ENCODE measurements around the gene UBE2E3.
A peak's percentile ranks its signal among the peaks of the same experiment; 100 is the strongest.
"Not testable (repeated sequence)": the region's sequence is repeated elsewhere in the genome, so short reads cannot be mapped to it uniquely, and the experiment has no call there.

UBE2E3 gene

DNA sequence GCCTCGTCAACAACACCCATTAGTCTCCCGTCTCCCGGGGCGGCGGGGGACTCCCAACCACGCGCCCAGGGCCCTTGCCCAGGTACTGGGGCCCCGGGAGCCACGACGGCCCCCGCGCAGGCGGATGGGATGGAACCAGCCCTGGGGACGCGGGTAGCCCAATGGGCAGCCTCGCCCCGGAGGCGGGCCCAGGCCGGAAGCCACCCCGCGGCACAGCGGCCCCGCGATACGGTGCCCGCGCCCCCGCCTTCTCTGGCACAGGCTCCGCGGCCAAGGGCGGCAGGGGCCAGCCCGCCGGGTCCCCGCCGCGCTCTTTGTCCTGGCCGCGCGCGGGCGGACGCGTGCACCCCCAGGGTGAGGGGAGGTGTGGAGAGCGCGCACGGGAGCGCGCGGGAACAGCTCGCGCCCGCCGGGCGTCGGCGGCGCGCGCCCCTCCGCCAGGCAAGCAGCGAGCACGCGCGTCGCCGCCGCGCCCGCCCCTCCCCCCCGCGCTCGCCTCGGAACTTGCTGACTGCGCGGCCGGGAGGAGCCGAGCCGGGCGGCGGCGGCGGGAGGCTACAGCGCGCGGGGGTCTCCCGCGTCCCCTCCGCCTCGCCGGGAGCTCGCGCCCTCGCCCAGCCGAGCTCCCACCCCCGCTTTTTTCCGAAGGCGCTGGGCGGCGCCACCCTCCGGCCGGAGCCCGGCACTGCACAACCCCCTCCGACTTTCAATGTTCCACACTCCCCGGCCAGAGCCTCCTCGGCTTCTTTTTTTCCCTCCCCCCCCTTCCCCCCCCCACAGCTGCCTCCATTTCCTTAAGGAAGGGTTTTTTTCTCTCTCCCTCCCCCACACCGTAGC, at the start of gene UBE2E3:
Gene UBE2E3, plus strand, starts transcription at position 500 of the 837 bp plus-strand sequence. CDS start 1,438 bp downstream, outside the sequence.
- in situ Hi-C loops (cut with MboI; ENCODE audit: low pct_unique_long_range_greater_than_20kb, low sequenced_read_pairs) = no loop called here
- DNase-seq = peak; percentile 87

DNA sequence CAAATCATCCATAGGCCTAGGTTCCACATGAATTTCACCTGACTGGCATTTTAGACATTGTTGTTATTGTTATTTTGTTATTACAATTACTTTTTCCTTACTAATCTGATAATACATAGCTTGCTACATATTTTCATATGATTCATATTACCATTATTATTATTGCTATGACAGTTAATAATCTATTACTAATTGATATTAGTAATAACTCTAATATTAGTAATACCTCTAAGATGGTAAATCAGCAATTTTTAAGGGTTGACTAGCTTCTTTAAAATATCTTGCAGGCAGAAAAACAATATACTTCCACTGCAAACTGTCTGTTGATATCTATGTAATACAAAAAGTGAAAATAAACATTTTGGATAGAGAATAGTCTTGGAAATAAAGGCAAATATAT, 48.6 kb upstream of the UBE2E3 start:
- in situ Hi-C loops (cut with MboI; ENCODE audit: low pct_unique_long_range_greater_than_20kb, low sequenced_read_pairs) = no loop called here
- DNase-seq = no peak

DNA sequence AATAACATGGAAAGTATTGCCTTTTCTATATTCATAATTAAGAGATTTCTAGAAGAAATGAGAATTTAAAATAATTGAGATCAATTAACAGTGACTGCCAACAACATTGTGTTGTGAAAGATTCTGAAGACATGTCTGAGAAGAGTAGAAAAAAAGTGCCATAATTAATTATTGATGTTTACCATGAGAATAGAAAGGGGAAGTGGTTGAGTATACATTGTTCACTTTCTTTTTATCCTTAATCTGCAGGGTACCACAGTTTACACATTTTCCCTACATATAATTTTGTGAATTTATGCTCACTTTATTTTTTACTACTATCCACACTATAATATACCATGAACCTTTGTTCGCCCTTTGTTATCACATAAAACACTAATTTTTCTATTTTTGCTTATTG, 47.1 kb upstream of the UBE2E3 start:
- in situ Hi-C loops (cut with MboI; ENCODE audit: low pct_unique_long_range_greater_than_20kb, low sequenced_read_pairs) = no loop called here
- no peak for DNase-seq

DNA sequence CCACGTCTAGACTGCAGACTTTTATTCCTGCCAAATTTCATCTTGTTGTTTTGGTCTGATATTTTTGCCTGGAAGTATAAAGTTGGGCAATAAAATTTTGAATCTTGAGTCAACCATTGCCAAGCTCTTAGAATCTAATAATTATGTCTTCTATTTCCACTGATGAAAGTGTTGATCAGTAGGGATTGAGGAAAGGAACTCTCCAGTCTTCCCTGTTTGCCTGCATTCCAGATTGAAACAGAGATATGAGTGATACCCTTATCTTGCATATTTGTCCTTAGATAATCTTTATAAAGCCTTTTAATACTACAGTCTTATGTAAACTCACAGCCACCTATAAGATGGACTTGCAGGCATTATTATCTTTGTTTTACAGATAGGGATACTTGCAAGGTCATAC, 45.5 kb upstream of the UBE2E3 start:
- in situ Hi-C loops (cut with MboI; ENCODE audit: low pct_unique_long_range_greater_than_20kb, low sequenced_read_pairs) = no loop called here
- DNase-seq = no peak

GRCh38 chr2:180937480-180937879, 42.9 kb upstream of the UBE2E3 start:
- peak; percentile 37 for DNase-seq
- in situ Hi-C loops (cut with MboI; ENCODE audit: low pct_unique_long_range_greater_than_20kb, low sequenced_read_pairs) = not testable (repeated sequence)

DNA sequence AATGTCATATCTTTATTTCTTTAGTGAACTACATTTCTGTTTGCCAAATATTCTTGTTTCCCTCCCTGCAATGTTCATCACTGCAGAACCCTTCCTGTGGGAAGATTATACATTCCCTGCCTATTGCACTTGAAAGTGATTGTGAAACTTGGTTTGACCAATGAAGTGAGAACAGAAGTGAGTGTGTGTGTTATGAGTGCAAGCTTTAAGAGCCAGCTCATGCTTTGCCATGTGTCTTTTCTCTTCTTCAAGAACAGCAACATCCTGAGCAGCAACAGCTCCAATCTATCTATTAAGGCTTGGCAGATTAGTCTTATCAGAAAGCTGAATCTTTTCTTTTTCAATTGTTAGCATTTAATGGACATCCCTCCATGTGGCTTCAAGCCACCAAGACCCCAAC, 42.0 kb upstream of the UBE2E3 start:
- in situ Hi-C loops (cut with MboI; ENCODE audit: low pct_unique_long_range_greater_than_20kb, low sequenced_read_pairs) = no loop called here
- no peak for DNase-seq

GRCh38 chr2:180943275-180943674, 37.1 kb upstream of the UBE2E3 start:
- DNase-seq = no peak
- in situ Hi-C loops (cut with MboI; ENCODE audit: low pct_unique_long_range_greater_than_20kb, low sequenced_read_pairs) = no loop called here

DNA sequence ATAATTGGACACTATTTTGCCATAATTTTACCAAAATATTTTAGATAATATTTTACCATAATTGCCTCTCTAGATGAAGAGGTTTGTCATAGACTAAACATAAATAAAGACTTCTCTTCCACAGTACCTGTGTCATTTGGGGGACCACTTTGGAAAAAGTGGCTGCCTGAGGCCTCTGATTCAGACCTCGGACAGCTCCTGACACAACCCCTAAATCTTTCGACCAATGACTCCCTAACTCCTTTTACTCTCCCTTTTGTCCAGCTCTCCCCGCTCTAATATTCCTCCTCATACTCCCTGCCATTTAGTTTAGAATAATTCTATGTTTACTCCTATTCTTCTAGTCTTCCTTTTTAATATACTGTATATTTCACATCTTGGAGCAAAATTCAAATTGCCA, 36.0 kb upstream of the UBE2E3 start:
- in situ Hi-C loops (cut with MboI; ENCODE audit: low pct_unique_long_range_greater_than_20kb, low sequenced_read_pairs) = no loop called here
- DNase-seq = no peak

DNA sequence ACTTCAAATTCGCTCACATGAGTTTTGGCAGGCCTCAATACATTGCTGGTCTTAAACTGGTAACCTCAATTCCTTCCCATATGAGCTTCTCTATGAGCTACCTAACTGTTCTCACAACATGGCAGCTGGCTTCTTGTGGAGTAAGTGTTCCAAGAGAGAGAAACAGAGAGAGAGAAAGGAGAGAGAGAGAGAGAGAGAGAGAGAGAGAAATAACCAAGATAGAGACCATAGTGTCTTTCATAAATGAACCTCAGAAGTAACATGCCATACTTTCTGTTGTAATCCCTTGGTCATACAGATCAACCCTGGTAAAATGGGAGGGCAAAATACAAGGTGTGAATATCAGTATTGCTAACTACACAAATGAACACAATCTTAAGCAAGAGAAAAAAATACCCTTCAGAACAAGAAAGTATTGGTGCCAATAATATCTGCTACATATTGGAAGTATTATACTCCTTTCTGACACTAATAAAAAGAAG, 33.2 kb upstream of the UBE2E3 start:
- in situ Hi-C loops (cut with MboI; ENCODE audit: low pct_unique_long_range_greater_than_20kb, low sequenced_read_pairs) = no loop called here
- DNase-seq = no peak

DNA sequence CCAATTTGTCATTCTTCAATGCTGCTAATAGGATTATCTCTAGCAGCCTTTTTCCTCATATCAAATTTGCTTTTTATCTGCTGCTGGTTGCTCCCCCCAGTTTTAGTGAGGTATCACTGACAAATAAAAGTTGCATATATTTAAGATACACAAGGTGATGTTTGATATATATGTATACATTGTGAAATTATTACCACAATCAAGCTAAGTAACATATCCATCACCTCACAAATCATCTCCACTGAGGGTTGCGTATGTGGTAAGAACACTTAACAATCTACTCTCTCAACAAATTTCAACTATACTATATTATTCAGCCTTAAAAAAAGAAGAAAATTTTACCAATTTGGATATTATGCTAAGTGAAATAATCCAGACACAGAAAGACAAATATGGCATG, 30.5 kb upstream of the UBE2E3 start:
- in situ Hi-C loops (cut with MboI; ENCODE audit: low pct_unique_long_range_greater_than_20kb, low sequenced_read_pairs) = no loop called here
- no peak for DNase-seq

GRCh38 chr2:180952082-180952481, 28.3 kb upstream of the UBE2E3 start:
- in situ Hi-C loops (cut with MboI; ENCODE audit: low pct_unique_long_range_greater_than_20kb, low sequenced_read_pairs) = no loop called here
- no peak for DNase-seq

GRCh38 chr2:180952731-180953336, 27.6 kb upstream of the UBE2E3 start:
- DNase-seq = no peak
- in situ Hi-C loops (cut with MboI; ENCODE audit: low pct_unique_long_range_greater_than_20kb, low sequenced_read_pairs) = no loop called here

DNA sequence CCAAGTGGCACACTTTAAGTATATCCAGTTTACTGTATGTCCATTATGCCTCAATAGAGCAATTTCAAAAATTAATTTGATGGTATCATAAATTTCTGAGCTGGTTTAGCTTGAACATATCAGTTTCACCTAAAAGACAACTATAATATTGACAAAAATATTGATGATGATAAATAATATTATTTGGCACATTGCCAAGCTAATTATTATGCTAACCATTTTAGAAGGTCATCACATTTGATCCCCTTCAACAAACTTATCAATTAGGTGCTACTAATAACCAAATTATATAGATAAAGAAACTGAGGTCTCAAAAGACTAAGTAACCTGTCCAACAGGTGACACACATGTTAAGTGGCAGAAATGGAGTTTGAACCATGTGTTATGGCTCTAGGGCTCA, 26.9 kb upstream of the UBE2E3 start:
- in situ Hi-C loops (cut with MboI; ENCODE audit: low pct_unique_long_range_greater_than_20kb, low sequenced_read_pairs) = no loop called here
- DNase-seq = no peak

DNA sequence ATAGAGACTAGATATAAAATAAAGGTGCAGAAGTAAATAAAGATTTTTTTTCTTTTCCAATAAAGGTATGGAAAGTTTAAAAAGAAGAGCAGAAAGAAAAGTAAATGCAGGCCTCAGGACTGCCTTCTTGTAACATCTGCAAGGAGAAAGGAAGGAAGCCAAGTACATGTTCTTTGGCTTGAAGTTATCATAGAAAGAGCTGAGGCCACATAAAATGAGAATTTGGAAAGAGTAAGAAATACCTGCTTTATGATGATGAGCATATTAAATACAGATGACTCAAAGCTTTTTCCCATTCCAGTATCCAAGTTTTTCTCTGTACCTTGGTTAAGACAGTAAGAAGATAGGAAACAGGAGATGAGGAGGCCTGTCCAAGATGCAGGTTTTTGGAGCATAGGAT, 25.3 kb upstream of the UBE2E3 start:
- in situ Hi-C loops (cut with MboI; ENCODE audit: low pct_unique_long_range_greater_than_20kb, low sequenced_read_pairs) = no loop called here
- no peak for DNase-seq

DNA sequence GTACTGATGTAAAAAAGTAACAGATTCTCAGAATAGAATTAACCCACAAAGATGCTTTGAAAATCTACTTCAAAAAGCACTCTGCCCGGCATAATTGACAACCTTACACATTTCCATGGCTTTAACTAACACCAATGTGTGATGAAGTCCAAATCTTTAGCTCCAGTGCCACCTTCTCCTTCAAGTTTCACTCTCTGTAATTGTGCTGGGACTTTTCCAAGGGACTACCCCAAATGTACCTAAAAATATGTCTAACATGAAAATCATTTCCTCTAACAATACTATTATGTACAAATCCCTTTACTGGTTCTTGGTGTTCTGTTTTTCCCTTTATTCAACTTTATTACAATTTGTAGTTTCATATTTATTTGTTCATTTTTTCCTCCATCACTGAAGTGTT, 20.6 kb upstream of the UBE2E3 start:
- in situ Hi-C loops (cut with MboI; ENCODE audit: low pct_unique_long_range_greater_than_20kb, low sequenced_read_pairs) = no loop called here
- DNase-seq = no peak

GRCh38 chr2:180960982-180961381, 19.4 kb upstream of the UBE2E3 start:
- no peak for DNase-seq
- in situ Hi-C loops (cut with MboI; ENCODE audit: low pct_unique_long_range_greater_than_20kb, low sequenced_read_pairs) = no loop called here

DNA sequence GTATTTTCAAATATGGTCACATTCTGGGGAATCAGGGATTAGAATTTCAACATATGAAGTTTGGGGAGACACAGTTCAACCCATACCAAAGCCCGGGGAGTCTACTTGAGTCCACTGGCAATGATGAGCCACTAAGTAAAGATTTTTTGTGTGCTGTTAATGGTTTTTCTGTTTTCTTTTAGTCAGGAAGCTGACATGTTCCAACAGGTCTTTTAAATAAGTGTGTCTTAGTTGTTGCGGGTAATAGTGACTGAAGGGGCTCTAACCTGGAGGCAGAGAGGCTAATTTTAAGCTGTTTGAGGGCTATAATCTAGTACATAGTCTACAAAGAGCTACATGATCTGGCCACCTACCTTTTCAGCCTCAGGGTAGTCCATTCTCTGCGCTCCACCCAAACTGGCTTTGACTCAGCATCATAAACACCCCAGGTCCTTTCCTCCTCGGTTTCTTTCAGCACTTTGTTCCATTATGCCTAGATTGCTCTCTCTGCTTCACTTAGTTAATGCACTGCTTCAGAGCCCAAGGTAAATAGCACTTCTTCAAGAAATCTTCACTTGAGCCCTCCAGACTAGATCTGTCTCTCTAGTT, 17.6 kb upstream of the UBE2E3 start:
- DNase-seq = no peak
- in situ Hi-C loops (cut with MboI; ENCODE audit: low pct_unique_long_range_greater_than_20kb, low sequenced_read_pairs) = no loop called here

DNA sequence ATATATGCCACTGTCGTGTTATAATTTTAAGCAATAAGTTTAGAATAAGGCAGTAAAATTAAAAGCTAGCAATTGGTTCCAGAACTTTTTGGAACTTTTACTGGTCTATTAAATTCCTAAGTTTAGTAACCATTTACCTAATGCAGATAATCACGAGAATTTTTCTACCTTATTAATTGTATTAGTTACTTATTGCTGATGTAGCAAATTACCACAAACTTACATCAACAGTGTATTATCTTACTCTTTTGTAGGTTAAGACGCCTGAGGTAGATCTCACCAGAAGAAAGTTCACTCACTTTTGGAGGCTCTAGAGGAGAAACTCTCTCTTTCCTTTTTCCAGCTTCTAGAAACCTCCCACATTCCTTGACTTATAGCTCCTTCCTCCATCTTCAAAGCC, 14.0 kb upstream of the UBE2E3 start:
- DNase-seq = no peak
- in situ Hi-C loops (cut with MboI; ENCODE audit: low pct_unique_long_range_greater_than_20kb, low sequenced_read_pairs) = no loop called here

DNA sequence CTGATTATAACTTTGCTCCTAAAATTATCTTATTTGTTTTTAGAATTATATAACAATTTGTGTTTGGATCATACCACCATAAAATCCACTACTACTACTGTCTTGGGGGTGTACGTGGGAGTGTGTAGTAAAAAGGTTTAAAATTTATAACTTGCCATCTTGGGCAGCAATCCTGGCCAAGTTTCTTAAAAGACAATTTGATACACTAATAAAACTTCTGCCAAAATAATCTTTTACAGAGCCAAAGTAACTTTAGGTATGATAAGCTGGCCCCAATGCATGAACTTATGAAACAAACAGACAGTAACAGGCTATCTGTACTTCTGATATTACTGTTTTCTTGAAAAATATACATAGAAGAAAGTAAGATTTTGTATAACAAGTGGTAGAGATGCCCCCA, 11.3 kb upstream of the UBE2E3 start:
- no peak for DNase-seq
- in situ Hi-C loops (cut with MboI; ENCODE audit: low pct_unique_long_range_greater_than_20kb, low sequenced_read_pairs) = no loop called here

DNA sequence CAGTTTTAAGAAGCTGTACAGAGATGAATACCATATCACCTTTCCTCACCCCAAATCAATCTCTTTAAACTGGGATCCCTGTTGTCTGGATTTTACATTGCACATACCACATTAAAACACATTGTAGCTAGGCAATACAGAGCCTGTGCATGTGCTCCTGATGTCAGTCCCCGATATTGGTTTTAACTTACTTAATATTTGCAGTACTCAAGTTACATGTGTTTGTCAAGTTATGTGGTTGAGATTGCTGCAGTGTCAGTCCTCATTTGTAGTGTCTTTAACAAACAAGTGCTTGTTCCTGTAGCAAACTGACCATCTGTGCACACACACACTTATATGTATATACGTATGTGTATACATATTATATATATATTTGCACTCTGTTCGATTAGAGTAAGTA, 10.4 kb upstream of the UBE2E3 start:
- in situ Hi-C loops (cut with MboI; ENCODE audit: low pct_unique_long_range_greater_than_20kb, low sequenced_read_pairs) = no loop called here
- no peak for DNase-seq

Measured in KBM-7 (cell line).